Measurements from ENCODE around the gene PCSK2.

DNA sequence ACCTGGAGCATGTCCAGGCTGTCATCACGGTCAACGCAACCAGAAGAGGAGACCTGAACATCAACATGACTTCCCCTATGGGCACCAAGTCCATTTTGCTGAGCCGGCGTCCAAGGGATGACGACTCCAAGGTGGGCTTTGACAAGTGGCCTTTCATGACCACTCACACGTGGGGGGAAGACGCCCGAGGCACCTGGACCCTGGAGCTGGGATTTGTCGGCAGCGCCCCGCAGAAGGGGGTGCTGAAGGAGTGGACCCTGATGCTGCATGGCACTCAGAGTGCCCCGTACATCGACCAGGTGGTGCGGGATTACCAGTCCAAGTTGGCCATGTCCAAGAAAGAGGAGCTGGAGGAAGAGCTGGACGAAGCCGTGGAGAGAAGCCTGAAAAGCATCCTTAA is 254.8 kb downstream of the PCSK2 start:
- TF ChIP-seq POLR2A (IDR thresholded peaks at IDR 0.05) (no peak), CTCF (IDR thresholded peaks at IDR 0.05) (no peak)
